Measurements from ENCODE around the gene SRMS. TPM values are rescaled to one million over a fixed set of nuclear protein-coding genes. Genes with fewer than 3 reads are reported as not detected.

Gene SRMS
- total RNA-seq, 1 experiment from 2014 or later: 0.79 TPM

DNA sequence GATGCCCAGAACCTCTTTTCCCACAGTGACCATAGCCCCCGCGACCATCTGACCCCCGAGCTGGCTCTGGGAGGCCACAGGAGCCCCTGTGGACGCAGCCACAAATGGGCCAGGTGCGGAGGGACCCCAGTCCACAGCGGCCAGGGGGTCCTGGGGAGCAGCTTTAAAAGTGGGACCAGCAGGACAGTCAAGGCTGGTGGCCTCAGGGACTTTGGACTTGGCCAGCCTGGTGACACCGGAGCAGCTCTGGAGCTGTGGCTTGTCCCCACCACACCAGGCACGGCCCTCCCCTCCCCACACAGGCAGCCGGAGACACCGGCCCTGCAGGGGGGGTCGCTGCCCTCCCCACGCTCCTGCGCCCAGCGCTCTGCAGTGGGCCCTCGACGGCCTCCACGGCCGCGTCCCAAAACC is 9.9 kb upstream of the SRMS start:
- Histone ChIP-seq H3K14ac (ENCODE audit: insufficient read depth, low read length) (no peak overlapping the region), H4K20me1 (ENCODE audit: control insufficient read depth, insufficient read depth, insufficient read length) (no peaks in the 10 kb centered on the region), H3K9me3 (ENCODE audit: control insufficient read depth, low read depth, low read length) (no peaks in the 10 kb centered on the region), H3K9ac (ENCODE audit: extremely low read depth, insufficient read length, low read length) (no peak overlapping the region), H3K4me1 (ENCODE audit: insufficient read depth, low read length) (0 out of 2 replicates have a peak, but pooled peaks cover 2% of the 10 kb centered on the region), H3T11ph (ENCODE audit: low read length) (no peak overlapping the region), H3K23me2 (ENCODE audit: insufficient read length, low read depth, low read length, poor library complexity, severe bottlenecking) (peaks cover 7% of the 10 kb centered on the region), H3K27me3 (ENCODE audit: insufficient read depth, low read length) (no peaks in the 10 kb centered on the region), H3K79me2 (ENCODE audit: insufficient read depth, low read length) (no peaks in the 10 kb centered on the region), H3K4me2 (ENCODE audit: insufficient read depth, insufficient read length, low read length) (no peak overlapping the region), H2BK120ac (ENCODE audit: low read depth, low read length, poor library complexity, severe bottlenecking) (no peak overlapping the region), H3K18ac (ENCODE audit: insufficient read length, low read depth, low read length) (no peak overlapping the region), H3K27ac (ENCODE audit: insufficient read length, low read depth, low read length) (no peak overlapping the region), H4K5ac (ENCODE audit: insufficient read length, low read depth, low read length) (no peak overlapping the region), H3K4ac (ENCODE audit: low read depth, low read length) (no peak overlapping the region), H3K79me1 (ENCODE audit: insufficient read depth, low read depth, low read length, poor library complexity, severe bottlenecking) (no peaks in the 10 kb centered on the region), H2BK12ac (ENCODE audit: insufficient read length, low read depth, low read length) (no peak overlapping the region), H2AFZ (ENCODE audit: low read length) (no peak overlapping the region), H2BK20ac (ENCODE audit: low read depth, low read length, poor library complexity, severe bottlenecking) (no peak overlapping the region), H2BK15ac (ENCODE audit: low read depth, low read length) (no peak overlapping the region), H3K23ac (ENCODE audit: insufficient read length, low read depth, low read length) (no peak overlapping the region), H4K8ac (replicated peaks; ENCODE audit: insufficient read length, low read depth, low read length) (no peak overlapping the region), H2AK5ac (ENCODE audit: insufficient read length, low read length) (no peak overlapping the region), H3K56ac (ENCODE audit: insufficient read length, low read depth, low read length) (no peak overlapping the region), H4K91ac (ENCODE audit: insufficient read length, low read depth, low read length) (no peak overlapping the region), H2BK5ac (ENCODE audit: insufficient read length, low read length) (no peak overlapping the region)
- Mint-ChIP-seq H3K4me1 (peaks cover 10 to 11% of the 10 kb centered on the region in 2 experiments), H3K9me3 (no peaks in the 10 kb centered on the region), H3K27ac (peak overlapping the region in 2 of 3 experiments; percentile 79 to 91; a peak in 3 of 7 replicates), H3K27me3 (ENCODE audit: low read depth) (no peaks in the 10 kb centered on the region; the same call in 1 of the 2 replicates), H3K36me3 (ENCODE audit: insufficient read depth in 1 of 3, low read depth in 3 of 3) (peaks cover 3 to 12% (median 11%) of the 10 kb centered on the region in 3 experiments; a peak in 6 of 7 replicates), H3K4me3 (no peak overlapping the region; a peak in 1 of 5 replicates)
- TF ChIP-seq, protein P1, sequence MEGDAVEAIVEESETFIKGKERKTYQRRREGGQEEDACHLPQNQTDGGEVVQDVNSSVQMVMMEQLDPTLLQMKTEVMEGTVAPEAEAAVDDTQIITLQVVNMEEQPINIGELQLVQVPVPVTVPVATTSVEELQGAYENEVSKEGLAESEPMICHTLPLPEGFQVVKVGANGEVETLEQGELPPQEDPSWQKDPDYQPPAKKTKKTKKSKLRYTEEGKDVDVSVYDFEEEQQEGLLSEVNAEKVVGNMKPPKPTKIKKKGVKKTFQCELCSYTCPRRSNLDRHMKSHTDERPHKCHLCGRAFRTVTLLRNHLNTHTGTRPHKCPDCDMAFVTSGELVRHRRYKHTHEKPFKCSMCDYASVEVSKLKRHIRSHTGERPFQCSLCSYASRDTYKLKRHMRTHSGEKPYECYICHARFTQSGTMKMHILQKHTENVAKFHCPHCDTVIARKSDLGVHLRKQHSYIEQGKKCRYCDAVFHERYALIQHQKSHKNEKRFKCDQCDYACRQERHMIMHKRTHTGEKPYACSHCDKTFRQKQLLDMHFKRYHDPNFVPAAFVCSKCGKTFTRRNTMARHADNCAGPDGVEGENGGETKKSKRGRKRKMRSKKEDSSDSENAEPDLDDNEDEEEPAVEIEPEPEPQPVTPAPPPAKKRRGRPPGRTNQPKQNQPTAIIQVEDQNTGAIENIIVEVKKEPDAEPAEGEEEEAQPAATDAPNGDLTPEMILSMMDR (conservative IDR thresholded peaks at IDR 0.05): no peak
- no CpG with 5 or more reads among the region's 19 CpGs for WGBS (ENCODE audit: extremely low coverage, insufficient read length, low lambda C conversion rate)
- DNase-seq: no peak

All from H9 (cell line).